ENCODE results near the gene SELENOM.

Gene SELENOM

GRCh38 chr22:31095637-31096249 lies 11.6 kb downstream of the SELENOM start:
- no peak for TF ChIP-seq CTCF (IDR thresholded peaks at IDR 0.05; ENCODE audit: low read depth, low read length)
- no peak overlapping the region for H3K4me3 ChIP-seq (ENCODE audit: low read depth, low read length)
- no peak for DNase-seq (ENCODE audit: low read depth, low spot score)
- in situ Hi-C loops (cut with HindIII; ENCODE audit: low sequenced_read_pairs): no loop called here

GRCh38 chr22:31094741-31095140 lies 12.6 kb downstream of the SELENOM start:
- H3K4me3 ChIP-seq (ENCODE audit: low read depth, low read length): no peak overlapping the region
- in situ Hi-C loops (cut with HindIII; ENCODE audit: low sequenced_read_pairs): no loop called here

GRCh38 chr22:31094021-31094551 lies 13.3 kb downstream of the SELENOM start:
- no peak for TF ChIP-seq CTCF (IDR thresholded peaks at IDR 0.05; ENCODE audit: low read depth, low read length)

More at GRCh38 chr22:31094741-31095140, 12.6 kb downstream of the SELENOM start:
- DNase-seq (ENCODE audit: low read depth, low spot score): no peak
- TF ChIP-seq CTCF (IDR thresholded peaks at IDR 0.05; ENCODE audit: low read depth, low read length): no peak

GRCh38 chr22:31093086-31093850 lies 14.1 kb downstream of the SELENOM start:
- in situ Hi-C loops (cut with HindIII; ENCODE audit: low sequenced_read_pairs): no loop called here
- no peak for TF ChIP-seq CTCF (IDR thresholded peaks at IDR 0.05; ENCODE audit: low read depth, low read length)
- H3K4me3 ChIP-seq (ENCODE audit: low read depth, low read length): no peak overlapping the region

More at GRCh38 chr22:31094021-31094551, 13.3 kb downstream of the SELENOM start:
- DNase-seq (ENCODE audit: low read depth, low spot score): no peak
- no peak overlapping the region for H3K4me3 ChIP-seq (ENCODE audit: low read depth, low read length)
- in situ Hi-C loops (cut with HindIII; ENCODE audit: low sequenced_read_pairs): no loop called here

GRCh38 chr22:31092161-31092560 lies 15.2 kb downstream of the SELENOM start:
- in situ Hi-C loops (cut with HindIII; ENCODE audit: low sequenced_read_pairs): no loop called here
- no peak for DNase-seq (ENCODE audit: low read depth, low spot score)
- TF ChIP-seq CTCF (IDR thresholded peaks at IDR 0.05; ENCODE audit: low read depth, low read length): no peak
- no peak overlapping the region for H3K4me3 ChIP-seq (ENCODE audit: low read depth, low read length)

More at GRCh38 chr22:31093086-31093850, 14.1 kb downstream of the SELENOM start:
- no peak for DNase-seq (ENCODE audit: low read depth, low spot score)

GRCh38 chr22:31091106-31091975 lies 16.0 kb downstream of the SELENOM start:
- in situ Hi-C loops (cut with HindIII; ENCODE audit: low sequenced_read_pairs): no loop called here
- TF ChIP-seq CTCF (IDR thresholded peaks at IDR 0.05; ENCODE audit: low read depth, low read length): no peak
- no peak for DNase-seq (ENCODE audit: low read depth, low spot score)
- H3K4me3 ChIP-seq (ENCODE audit: low read depth, low read length): no peak overlapping the region

All from astrocyte of the spinal cord (primary cell).